NCI-H2227 (cell line): ENCODE results near the gene HELZ.
"Not testable (repeated sequence)": the region's sequence is repeated elsewhere in the genome, so short reads cannot be mapped to it uniquely, and the experiment has no call there.

ENCODE experiments used
- DNase-seq: peaks from one replicate; lab custom pipeline; 2025; ENCODE audit not compliant: unreplicated experiment; lab: John Stamatoyannopoulos, UW

HELZ gene

GRCh38 chr17:67245073-67245693 is at the start of gene HELZ:
Gene HELZ (minus strand): TSS chr17:67245196. CDS start chr17:67218804, 26,392 bp downstream.
- peak; percentile 85 for DNase-seq

DNA sequence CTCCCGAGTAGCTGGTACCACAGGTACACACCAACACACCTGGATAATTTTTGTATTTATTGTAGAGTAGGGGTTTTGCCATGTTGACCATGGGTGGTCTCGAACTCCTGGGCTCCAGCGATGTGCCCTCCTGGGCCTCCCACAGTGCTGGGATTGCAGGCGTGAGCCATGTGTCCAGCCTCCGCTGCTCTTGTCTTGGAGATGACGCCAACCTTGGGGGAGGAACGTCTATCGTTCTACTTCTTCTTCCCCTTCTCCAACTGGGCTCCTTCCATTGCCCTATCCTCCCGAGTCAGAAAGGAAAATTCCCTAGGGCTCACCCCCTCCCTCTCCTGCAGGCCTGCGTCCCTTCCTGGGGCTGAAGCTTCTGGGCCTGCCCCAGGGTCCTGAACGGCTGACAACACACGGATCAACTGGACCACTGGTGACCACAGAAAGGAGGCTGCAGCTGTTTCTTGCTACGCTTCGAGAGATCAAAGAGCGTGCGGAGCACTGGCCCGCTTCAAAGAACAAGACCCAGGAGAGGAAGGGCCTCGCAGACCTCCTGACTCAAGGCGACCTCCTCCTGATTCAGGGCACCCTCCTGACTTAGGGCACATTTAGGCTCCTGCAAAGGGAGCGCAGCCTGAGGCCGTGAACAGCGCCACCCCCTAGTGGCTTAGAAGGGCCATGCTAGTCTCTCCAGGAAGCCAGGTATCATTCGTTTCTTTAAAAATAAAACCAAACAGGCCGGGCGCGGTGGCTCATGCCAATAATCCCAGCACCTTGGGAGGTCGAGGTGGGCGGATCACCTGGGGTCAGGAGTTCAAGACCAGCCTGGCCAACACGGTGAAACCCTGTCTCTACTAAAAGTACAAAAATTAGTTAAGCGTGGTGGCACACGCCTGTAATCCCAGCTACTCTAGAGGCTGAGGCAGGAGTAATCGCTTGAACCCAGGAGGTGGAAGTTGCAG is 48.5 kb upstream of the HELZ start:
- no peak for DNase-seq

DNA sequence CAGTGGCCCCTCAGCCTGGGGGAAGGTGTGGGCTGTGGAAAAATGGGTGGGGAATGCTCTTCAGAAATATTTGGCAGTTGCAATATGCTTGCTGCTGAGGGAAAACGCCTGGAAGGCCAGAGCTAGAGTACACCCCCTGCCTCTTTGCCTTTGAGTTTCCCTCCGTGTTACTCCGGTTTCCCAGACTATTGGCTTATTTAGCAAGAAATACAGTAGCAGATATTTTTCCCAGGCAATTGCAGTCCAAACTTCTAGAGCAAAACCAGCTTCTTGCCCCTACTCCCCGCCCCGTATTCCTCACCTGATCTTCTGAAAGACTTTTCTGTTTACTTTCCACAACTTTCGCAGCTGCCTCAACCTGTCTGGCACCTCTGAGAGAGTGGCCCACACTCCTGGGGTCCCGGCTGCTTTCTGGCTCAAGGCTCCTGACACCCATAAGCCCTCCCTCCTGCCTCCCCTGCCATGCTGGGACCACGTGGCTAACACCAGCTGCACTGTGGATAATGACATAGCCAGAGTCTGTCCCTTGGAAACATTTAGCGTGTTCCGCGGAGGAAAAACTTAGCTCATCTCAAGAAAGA is 45.8 kb upstream of the HELZ start:
- DNase-seq, result no peak

- no peak for DNase-seq
Observed at GRCh38 chr17:67290244-67290643, 45.2 kb upstream of the HELZ start.

DNA sequence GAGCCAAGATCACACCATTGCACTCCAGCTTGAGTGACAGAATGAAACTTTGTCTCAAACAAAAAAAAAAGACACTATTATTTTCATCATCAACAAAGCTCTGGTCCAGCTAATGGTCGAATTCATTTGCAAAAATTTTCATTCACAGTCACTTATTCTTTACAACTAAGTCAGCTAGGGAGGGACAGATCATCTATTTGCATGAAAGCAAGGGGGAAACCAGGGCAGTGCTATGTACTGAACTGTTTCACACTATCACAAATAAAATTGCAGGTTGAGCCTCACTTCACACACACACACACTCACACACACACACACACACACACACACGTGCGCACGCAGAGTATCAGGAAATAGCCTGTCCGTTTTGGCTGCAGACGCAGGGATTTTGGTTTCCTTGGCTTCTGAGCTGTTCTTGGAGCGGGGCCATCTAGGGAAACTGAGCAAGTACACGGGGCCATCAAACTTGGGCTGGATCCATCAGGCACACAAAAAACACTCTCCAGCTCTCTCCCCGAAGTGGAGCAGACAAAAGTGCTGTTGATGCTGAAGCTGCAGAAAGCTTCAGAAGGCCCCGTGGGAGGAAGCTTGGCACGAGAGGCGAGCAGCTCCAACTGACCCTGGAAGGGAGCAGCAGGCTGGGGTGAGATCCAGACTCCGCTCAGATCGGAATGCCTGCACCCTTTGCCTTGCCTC is 44.3 kb upstream of the HELZ start:
- DNase-seq, result peak; percentile 46

DNA sequence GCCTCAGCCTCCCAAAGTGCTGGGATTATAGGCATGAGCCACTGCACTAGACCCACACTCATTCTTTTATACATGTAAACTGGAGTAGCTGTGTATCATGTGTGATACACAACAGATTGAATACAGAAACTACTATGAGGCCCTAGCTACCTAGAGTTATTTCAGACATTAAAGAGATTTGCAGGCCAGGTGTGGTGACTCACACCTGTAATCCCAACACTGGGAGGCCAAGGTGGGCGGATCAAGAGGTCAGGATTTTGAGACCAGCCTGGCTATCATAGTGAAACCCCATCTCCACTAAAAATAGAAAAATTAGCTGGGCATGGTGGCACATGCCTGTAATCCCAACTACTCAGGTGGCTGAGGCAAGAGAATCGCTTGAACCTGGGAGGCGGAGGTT is 41.8 kb upstream of the HELZ start:
- DNase-seq, result not testable (repeated sequence)

DNA sequence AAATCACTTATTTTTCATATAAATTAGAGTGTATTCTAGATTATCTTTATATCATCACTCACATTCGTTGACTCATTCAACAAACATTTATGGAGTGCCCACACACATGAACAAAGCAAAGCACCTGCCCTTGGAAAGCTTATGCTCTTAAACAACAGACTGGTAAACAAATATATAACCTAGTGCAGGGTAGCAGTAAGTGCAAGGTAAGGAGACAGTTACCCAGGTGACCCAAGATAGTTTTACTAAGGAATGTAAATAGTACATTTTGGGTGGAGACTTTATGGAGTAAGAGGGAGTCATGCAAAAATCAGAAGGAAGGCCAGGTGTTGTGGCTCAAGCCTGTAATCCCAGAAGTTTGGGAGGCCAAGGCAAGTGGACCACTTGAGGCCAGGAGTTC is 40.4 kb upstream of the HELZ start:
- DNase-seq, result no peak

DNA sequence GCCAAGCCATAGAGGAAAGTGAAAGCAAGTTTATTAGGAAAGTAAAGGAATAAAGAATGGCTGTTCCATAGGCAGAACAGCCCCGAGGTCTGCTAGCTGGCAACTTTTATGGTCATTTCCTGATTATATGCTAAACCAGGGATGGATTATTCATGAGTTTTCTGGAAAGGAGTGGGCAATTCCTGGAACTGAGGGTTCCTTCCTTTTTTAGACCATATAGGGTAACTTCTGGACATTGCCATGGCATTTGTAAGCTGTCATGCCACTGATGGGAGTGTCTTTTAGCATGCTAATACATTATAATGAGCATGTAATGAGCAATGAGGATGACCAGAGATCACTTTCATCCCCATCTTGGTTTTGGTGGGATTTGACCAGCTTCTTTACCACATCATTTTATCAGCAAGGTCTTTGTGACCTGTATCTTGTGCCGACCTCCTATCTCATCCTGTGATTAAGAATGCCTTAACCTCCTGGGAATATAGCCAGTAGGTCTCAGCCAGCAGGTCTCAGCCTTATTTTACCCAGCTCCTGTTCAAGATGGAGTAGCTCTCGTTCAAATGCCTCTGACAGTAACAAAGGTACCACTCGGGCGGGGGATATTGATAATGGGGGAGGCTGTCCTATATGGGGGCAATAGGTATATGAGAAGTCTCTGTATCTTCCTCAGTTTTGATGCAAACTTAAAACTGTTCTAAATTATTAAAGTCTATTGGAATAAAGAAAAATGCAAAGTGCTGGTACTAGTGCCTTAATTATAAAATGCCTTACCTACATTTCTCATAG is 38.9 kb upstream of the HELZ start:
- no peak for DNase-seq

DNA sequence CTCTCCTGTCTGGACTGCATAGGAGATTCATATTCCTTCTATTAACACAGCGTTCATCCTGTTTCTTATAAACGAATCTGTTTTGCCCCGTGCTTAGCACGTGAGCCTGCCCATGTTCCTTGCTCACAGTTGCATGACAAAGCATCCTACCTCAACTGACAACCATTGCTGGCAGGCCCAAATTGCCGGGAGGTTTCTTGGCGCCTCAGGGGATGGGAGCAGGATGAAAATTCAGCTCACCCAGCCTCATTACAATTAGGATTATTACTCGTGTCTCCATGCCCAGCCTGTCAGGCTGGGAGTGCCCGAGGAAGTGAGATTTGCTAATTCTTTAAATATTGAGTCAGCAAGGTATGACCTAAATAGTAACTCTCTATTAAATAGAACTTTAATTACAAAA is 36.7 kb upstream of the HELZ start:
- no peak for DNase-seq

- DNase-seq, result no peak
Observed at GRCh38 chr17:67281053-67281452, 36.1 kb upstream of the HELZ start.

- no peak for DNase-seq
Observed at GRCh38 chr17:67280279-67280678, 35.3 kb upstream of the HELZ start.

- no peak for DNase-seq
Observed at GRCh38 chr17:67279115-67279514, 34.1 kb upstream of the HELZ start.

- no peak for DNase-seq
Observed at GRCh38 chr17:67278363-67278762, 33.4 kb upstream of the HELZ start.

DNA sequence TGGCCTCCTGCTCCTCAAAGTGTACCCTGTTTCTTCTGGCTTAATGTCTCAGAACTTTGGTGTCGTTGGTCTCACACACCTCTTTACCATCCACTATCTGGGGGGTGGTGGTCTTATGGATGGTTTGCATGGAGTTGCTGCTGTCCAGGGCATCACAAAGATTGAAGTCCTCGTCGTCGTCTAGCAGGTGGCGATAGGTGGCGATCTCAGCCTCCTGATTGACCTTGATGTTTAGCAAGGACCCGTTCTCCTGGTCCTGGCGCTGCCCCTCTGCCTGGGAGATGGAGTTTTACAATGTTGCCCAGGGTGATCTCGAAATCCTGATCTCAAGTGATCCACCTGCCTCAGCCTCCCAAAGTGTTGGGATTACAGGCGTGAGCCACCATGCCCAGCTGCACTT is 31.1 kb upstream of the HELZ start:
- DNase-seq, result no peak

GRCh38 chr17:67274466-67274865 is 29.5 kb upstream of the HELZ start:
- no peak for DNase-seq

DNA sequence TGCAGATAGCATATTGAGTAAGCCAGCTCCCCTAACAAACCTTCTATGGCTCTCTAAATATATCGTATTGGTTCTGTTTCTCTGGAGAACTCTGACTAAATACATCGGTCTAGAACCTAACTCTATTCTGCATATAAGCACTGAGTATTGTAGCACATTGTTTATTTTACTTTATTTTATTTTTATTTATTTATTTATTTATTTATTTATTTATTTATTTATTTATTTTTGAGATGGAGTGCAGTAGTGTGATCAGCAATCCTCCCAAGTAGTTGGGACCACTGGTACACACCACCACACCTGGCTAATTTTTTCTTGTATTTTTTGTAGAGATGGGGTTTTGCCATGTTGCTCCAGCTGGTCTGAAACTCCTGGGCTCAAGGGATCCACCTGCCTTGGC is 28.9 kb upstream of the HELZ start:
- no peak for DNase-seq

- no peak for DNase-seq
Observed at GRCh38 chr17:67272312-67273047, 27.5 kb upstream of the HELZ start.

- not testable (repeated sequence) for DNase-seq
Observed at GRCh38 chr17:67271187-67271586, 26.2 kb upstream of the HELZ start.

GRCh38 chr17:67270416-67270815 is 25.4 kb upstream of the HELZ start:
- no peak for DNase-seq

- DNase-seq, result no peak
Observed at GRCh38 chr17:67266496-67266895, 21.5 kb upstream of the HELZ start.
